HCT116 (cell line): Measurements from ENCODE around the gene KLHL3.

ENCODE experiments used
- MAX ChIP-seq: IDR thresholded peaks from 2 replicates; pipeline ENCODE4 v1.6.1; 2012
- TF ChIP-seq, protein P1 (sequence below), 3 experiments: fragments of 200-600 bp in 1 of 3; sonication (generic) in 1 of 3; IDR thresholded peaks in 2 of 3; conservative IDR thresholded peaks in 1 of 3; 2 replicates each; pipeline ENCODE4 v1.5.1; 2012 to 2017; ENCODE audit warnings: low read depth in 2 of 3, low read length in 2 of 3, antibody characterized with exemption in 1 of 3, borderline replicate concordance in 1 of 3, control low read depth in 1 of 3, mild to moderate bottlenecking in 1 of 3, mixed read lengths in 1 of 3, mixed run types in 1 of 3, moderate library complexity in 1 of 3; ENCODE audit not compliant: insufficient read depth in 1 of 3

GRCh38 chr5:137604348-137605095, 131.4 kb downstream of the KLHL3 start:
- TF ChIP-seq MAX = no peak
- TF ChIP-seq, protein P1, sequence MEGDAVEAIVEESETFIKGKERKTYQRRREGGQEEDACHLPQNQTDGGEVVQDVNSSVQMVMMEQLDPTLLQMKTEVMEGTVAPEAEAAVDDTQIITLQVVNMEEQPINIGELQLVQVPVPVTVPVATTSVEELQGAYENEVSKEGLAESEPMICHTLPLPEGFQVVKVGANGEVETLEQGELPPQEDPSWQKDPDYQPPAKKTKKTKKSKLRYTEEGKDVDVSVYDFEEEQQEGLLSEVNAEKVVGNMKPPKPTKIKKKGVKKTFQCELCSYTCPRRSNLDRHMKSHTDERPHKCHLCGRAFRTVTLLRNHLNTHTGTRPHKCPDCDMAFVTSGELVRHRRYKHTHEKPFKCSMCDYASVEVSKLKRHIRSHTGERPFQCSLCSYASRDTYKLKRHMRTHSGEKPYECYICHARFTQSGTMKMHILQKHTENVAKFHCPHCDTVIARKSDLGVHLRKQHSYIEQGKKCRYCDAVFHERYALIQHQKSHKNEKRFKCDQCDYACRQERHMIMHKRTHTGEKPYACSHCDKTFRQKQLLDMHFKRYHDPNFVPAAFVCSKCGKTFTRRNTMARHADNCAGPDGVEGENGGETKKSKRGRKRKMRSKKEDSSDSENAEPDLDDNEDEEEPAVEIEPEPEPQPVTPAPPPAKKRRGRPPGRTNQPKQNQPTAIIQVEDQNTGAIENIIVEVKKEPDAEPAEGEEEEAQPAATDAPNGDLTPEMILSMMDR (IDR thresholded peaks at IDR 0.05 in 2 of 3, conservative IDR thresholded peaks at IDR 0.05 in 1 of 3; ENCODE audit: borderline replicate concordance in 1 of 3, insufficient read depth in 1 of 3, low read depth in 2 of 3, low read length in 2 of 3) = no peak
